GM19240 (cell line): Measurements from ENCODE around the gene ITM2C.

Experiments
- DNase-seq: peaks from one replicate; pipeline ENCODE4 v3.0.0; 2011; ENCODE audit warnings: low spot score; ENCODE audit not compliant: insufficient read length

ITM2C gene

DNA sequence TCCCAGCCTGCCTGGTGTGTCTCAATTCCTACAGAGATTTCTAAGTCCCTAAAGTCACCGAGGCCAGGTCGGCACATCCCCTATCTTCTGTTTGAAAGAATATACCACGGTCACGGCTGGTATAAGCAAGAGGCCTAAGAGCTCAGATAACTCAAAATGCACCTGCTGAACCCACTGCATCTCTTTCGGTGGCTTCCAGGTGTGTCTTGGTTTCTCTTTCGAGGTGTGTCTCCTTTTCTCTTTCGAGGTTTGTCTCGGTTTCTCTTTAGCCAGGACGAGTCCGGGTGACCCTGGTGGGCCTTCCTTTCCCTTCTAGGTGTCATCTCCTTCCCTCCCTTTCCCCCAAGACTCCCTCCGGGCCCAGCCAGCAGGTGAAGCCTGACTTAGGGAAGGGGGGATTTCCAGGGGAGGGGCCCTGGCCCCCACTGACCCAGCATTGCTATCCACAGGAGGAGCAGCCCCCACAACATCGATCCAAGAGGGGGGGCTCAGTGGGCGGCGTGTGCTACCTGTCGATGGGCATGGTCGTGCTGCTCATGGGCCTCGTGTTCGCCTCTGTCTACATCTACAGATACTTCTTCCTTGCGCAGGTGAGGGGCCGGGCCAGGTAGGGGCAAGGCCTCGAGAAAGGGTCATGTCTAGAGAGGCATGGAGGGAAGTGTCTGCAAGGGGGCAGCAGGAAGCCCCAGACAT is 8.4 kb downstream of the ITM2C start:
- DNase-seq, result peak; percentile 79

DNA sequence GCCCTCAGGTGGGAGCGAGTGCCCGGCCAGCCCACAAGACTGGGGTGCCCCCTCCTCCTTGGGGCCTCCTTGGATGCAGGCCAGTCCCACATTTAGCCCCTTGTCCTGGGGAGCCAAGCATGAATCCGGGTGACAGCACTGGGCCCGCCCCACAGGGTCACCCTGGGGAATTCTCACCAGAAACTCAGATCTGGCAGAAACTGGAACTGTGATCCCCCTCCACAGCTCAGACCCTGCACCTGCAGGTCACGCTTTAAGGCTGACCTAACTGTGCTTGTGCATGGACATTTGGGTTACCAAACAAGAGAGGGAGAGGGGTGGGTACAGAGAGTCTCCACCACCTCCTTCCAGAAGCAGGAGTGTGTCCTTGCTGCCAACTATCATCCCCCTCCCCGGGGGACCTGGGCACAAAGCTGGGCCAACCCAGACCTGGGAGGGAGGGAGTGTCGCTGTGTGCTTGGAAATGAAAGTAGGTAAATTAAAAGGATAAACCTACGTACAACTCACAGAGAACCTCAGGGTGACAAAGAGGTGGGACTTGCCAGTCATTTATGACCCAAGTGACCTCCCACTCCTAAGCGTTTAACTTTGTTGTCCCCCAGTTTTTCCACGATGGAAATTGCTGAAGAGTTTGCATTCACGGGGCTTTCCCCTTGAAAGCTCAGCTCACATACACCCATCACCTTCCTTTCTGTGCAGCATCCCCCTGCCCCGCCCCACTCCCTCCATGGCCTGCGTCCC is 9.1 kb downstream of the ITM2C start:
- DNase-seq, result peak; percentile 60

DNA sequence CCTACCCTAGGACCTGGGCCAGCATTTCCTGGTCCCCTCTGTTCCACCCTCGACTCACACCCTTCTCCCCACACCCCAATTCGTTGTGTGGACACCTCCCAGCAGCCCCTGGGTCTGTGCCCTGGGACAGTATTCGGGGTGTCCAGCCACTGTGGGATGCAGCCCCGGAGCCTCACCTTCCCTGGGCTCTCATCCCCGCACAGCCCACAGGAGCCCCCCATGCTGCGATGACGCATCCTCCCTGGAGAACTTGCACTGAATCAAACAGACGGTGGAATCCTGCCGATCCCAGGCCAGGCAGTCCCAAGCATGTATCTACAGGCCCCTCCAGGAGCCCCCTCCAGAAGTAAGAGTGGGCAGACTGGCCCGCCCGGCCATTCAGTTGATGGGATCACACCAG is 9.7 kb downstream of the ITM2C start:
- no peak for DNase-seq

DNA sequence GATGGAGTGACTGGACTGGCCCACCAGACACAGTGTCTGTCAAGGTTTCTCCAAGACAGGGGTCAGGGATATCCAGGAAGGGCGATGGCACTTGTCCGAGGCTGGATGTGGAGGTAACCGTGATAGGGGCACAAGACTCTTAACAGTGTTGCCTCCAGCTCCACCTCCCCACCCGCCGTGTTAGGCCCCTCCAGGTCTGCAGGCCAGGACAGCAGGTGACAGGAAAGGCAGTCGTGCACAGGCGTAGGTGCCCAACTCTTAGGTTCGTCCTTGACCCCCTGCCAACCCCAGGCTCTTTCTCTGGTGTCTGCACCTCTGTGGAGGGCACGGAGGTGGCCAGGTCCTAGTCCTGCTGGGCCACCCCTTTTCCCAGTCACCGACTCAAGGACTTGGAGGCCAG is 10.1 kb downstream of the ITM2C start:
- no peak for DNase-seq

DNA sequence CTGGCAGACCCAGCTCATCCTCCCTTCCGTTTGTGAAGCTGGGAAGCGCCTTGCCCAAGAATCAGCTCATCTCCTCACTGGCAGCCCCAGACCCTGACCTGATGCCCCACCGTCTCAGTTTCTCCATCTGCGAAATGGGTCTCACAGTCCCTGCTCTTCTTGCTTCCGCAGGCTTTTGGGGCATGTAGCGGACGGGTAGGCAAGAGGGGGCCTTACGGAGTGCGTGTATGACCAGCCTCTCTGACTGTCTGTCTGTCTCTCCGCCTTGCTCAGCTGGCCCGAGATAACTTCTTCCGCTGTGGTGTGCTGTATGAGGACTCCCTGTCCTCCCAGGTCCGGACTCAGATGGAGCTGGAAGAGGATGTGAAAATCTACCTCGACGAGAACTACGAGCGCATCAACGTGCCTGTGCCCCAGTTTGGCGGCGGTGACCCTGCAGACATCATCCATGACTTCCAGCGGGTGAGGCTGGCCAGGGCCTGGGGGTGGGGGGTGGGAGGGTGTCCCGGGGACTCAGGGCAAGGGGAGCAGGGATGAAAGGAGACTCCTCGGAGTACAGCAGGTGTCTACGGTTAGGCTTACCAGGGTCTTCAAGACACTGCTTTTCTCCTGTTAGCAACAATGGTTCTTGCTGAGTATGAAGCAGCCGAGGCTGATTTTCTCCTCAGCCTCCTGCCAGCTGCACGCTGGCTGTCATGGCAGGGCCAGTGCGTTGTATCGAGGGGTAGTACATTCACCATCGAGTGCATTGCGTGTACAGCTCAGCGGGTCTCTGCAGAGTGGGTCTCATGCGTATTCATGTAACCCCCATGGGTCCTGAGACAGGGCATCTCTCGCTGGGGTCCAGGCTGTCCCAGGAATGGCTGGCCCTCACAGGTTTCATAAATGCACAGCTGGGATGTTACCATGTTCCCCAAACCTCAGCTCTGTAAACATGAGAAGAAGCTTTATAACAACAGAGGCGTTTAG is 10.9 kb downstream of the ITM2C start:
- DNase-seq, result no peak

DNA sequence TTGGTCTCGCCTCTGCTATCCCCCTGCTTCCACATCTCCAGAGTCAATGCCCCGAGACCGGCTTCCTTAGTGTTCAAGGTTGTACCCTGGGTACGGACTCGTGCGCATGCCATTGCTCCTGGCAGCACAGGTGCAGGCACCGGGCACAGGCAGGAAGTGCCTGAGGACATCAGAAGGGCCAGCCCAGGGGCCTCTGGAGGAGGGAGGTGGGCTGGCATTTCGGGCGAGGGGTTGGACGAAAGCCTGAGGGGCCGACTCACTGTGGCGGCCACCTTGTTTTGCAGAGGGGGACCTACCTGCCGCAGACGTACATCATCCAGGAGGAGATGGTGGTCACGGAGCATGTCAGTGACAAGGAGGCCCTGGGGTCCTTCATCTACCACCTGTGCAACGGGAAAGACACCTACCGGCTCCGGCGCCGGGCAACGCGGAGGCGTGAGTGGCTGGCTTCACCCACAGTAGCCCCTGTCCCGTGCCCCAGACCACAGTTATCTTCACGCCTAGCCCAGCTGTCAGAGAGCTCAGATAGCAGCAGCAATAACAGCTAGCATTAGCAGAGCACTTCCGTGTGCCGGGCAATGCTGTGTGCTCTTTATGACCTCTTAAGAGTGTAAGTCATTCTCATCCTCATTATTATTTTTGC is 12.5 kb downstream of the ITM2C start:
- no peak for DNase-seq

DNA sequence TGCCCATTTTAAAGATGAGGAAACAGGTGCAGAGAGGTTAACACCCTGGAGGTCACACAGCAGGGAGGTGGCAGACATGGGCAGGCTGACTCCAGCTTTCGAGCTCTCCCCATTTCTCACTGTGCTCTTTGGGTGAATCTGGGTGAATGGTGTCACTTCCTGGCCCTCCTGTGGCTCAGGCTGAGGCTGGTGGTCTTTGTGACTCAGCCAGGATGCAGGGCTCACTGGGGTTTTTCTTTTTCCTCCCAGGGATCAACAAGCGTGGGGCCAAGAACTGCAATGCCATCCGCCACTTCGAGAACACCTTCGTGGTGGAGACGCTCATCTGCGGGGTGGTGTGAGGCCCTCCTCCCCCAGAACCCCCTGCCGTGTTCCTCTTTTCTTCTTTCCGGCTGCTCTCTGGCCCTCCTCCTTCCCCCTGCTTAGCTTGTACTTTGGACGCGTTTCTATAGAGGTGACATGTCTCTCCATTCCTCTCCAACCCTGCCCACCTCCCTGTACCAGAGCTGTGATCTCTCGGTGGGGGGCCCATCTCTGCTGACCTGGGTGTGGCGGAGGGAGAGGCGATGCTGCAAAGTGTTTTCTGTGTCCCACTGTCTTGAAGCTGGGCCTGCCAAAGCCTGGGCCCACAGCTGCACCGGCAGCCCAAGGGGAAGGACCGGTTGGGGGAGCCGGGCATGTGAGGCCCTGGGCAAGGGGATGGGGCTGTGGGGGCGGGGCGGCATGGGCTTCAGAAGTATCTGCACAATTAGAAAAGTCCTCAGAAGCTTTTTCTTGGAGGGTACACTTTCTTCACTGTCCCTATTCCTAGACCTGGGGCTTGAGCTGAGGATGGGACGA is 13.2 kb downstream of the ITM2C start:
- no peak for DNase-seq

DNA sequence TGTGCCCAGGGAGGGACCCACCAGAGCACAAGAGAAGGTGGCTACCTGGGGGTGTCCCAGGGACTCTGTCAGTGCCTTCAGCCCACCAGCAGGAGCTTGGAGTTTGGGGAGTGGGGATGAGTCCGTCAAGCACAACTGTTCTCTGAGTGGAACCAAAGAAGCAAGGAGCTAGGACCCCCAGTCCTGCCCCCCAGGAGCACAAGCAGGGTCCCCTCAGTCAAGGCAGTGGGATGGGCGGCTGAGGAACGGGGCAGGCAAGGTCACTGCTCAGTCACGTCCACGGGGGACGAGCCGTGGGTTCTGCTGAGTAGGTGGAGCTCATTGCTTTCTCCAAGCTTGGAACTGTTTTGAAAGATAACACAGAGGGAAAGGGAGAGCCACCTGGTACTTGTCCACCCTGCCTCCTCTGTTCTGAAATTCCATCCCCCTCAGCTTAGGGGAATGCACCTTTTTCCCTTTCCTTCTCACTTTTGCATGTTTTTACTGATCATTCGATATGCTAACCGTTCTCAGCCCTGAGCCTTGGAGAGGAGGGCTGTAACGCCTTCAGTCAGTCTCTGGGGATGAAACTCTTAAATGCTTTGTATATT is 14.0 kb downstream of the ITM2C start:
- no peak for DNase-seq

DNA sequence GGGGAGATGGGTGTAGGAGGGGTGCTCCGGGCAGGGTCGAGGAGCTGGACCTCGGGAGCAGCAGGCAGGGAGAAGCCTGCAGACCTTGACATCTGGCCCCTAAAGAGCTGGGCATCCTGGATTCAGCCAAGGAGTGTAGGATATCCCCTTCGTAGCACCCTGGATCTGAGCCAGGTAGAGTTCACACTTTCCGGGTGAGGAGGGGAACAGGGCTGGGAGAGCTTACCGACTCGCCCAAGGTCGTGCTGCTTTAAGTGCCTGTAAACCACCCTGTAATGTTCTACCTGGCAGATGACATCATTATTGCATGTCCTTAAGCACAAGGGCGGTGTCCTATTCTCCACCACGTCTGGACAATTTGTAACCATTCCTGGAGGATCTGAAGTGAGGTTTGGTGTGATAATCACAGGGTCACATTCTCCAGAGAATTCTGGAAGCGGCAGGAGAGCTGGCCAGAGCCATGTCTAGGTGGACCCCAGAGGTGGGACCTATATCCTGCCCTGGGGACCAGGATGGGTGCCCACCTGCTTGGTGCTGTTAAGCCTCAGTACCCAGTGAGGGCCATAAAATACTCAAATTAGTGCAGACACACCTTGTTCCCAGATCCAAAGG is 14.6 kb downstream of the ITM2C start:
- no peak for DNase-seq

DNA sequence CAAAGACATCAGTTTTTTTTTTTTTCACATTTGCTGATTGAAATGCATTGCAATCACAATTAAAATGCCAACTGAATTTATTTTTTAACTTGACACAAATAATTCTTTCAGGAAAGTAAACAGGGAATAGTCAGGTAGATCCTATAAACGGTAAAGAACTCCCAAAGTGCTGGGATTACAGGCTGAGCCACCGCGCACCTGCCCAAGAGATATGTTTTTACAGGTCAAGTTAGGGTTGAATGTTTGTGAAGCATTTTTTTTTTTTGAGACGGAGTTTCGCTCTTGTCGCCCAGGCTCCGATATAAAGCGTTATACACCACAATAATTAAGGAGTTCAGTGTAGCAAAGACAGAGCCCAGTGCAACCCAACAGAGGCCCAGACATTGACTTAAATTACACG is 15.1 kb downstream of the ITM2C start:
- DNase-seq, result no peak

DNA sequence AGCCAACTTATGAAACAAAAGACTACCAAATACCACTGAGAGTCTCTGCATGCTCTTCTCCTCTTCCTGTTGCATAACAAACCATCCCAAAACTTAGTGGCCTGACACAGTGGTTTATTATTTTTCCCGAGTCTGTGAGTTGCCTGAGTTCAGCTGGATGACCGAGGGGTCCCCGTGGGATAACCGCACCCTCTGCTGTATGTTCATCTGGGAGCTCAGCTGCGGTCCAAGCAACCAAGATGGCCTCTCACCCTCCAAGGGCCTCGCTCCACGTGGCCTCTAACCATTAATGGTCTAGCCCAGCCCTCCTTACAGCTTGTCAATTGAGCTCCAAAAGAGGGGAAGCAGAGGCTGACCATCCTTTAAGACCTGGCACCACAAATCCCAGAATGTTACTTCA is 17.1 kb downstream of the ITM2C start:
- no peak for DNase-seq

DNA sequence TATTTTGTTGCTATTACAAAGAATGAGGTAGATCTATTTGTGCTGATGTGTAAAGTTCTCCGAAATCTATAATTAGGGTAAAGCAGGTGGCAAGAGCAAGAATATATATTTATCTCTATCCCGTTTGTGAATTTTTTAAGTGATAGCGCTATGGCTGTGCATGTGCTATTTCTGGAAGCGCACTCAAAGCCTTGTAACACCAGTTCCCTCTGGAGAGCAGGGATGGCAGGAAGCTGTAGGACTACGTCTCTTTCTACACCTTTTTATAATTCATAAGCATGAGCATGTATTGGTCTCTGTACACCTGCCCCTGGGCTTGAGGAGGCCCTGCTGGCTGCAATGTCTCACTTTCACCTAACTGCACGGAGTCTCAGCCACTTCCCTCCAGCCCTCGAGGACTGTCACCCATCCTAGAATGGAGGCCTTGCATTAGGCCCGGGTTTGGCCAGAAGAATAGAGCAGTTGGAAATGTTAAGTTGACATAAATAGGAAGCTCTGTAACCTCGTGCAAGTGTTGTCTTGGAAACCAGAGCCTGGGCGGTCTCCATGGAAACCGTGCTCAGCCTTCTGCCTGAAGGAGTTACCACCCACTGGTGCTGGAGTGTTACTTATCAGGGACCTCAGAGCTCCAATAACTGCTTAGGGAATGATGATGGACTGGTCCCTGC is 20.9 kb downstream of the ITM2C start:
- no peak for DNase-seq

DNA sequence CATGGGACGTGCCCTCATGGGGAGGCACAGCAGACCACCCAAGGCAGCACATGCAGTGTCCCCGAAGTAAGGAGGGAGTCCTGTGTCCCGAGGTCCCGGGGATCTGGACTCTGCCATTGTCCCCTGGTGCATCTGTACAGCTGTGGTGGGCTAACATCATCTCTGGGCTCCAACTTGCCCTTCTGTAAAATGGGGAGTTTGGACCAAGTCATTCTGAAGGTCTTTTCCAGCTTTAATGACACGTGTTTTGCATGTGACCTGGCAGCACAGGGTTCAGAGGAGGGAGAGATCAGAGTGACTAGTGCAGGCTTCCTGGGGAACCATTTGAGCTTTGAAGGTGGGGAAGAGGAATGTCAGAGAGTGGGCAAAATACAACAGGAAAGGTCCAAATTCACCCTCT is 21.5 kb downstream of the ITM2C start:
- no peak for DNase-seq

DNA sequence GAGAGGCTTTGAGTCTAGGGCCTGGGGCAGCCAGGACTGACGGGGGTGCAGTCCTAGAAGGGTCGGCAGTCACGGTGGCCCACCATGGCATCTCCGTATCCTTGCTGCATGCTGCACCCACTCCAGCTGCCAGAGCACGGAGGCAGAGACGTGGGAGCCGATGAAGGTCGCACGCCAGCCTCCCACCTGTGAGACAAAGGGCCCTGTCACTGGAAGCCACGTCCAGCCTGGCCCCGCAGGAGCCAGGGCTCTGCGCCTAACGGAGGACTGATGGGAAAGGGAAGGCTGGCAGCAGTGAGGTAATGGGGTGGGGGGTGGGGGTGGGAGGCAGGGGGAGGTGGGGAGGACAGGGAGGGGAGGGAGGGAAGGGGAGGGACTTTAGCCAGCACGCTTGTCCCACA is 21.9 kb downstream of the ITM2C start:
- DNase-seq, result no peak

DNA sequence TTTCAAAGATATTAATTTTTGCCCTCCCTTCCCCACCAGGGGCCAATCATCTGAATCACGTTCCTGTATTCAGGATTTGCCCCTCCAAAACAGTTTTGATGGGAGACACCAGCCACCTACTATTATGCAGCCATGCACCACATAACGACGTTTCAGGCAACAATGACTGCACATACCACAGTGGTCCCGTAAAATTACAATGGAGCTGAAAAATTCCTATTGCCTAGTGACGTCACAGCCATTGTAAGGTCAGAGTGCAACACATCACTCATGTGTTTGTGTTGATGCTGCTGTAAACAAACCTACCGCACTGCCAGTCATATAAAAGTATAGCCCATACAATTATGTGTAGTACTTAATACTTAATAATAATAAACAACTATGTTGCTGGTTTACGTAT is 22.6 kb downstream of the ITM2C start:
- DNase-seq, result no peak

DNA sequence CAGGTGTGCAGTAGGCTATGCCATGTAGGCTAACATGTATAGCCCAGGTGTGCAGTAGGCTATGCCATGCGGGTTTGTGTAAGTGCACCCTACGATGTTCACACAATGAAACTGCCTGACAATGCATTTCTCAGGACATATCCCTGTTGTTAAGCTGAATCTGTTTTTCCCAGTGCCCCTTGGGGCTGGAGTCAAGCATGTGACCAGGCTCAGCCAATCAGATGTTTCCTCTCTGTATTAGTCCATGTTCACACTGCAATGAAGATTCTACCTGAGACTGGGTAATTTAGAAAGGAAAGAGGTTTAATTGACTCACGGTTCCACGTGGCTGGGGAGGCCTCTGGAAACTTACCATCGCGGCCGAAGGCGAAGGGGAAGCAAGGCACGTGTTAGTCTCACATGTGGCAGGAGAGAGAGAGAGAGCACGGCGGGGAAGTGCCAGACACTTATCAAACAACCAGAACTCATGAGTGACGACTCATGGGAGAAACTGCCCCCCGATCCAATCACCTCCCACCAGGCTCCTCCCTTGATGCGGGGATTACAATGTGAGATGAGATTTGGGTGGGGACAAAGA is 24.2 kb downstream of the ITM2C start:
- no peak for DNase-seq

DNA sequence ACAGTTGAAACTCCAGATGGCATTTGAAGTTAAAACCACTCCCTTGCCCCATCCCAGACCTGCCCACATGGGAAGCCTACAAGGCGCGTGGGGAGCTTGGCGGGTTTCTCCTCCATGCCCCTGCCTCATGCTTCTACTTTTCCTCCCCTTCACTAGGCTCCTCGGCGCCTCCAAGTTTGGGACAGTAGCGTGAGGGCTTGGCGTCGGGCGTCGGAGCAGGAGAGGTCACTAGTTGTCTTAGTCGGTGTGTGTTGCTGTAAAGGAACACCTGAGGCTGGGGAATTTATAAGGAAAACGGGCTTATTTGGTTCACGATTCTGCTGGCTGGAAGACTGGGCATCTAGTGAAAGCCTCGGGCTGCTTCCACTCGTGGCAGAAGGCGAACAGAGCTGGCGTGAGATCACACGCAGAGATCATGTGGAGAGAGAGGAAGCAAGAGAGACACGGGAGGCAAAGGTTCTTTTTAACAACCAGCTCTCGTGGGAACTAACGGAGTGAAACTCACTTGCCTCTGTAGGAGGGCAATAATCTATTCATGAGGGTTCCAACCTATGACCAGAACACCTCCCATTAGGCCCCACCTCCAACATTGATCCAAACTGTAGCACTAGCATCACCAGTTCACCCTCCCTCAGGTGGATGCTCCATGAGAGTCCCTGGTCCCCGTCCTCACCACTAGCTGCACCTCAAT is 25.3 kb downstream of the ITM2C start:
- DNase-seq, result no peak

DNA sequence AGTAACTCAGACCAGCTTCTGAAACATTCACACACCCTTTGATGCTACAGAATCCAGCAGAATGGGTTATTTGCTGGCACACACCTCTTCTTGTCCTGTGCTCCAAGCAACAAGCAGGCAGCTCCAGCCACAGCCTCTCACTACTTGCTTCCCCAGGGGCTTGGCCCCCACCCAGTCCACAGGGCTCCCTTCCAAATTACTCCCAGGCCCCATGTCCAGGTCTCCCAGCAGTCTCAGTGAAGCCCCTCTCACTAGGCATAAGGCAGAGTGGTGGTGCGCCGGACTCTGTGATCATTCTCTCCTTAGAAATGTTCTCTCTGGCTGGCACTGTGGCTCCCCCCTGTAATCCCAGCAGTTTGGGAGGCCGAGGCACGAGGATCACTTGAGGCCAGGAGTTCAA is 25.9 kb downstream of the ITM2C start:
- no peak for DNase-seq
